HG02870 (cell line): ENCODE data around the gene ANO2.
"Not testable (repeated sequence)": the region's sequence is repeated elsewhere in the genome, so short reads cannot be mapped to it uniquely, and the experiment has no call there.

Experiments
- ATAC-seq: cut with Tn5 transposase; IDR thresholded peaks from one replicate; pipeline ENCODE4 v1.9.1; 2021; ENCODE audit warnings: mild to moderate bottlenecking, moderate library complexity; ENCODE audit not compliant: unreplicated experiment

ANO2 gene

DNA sequence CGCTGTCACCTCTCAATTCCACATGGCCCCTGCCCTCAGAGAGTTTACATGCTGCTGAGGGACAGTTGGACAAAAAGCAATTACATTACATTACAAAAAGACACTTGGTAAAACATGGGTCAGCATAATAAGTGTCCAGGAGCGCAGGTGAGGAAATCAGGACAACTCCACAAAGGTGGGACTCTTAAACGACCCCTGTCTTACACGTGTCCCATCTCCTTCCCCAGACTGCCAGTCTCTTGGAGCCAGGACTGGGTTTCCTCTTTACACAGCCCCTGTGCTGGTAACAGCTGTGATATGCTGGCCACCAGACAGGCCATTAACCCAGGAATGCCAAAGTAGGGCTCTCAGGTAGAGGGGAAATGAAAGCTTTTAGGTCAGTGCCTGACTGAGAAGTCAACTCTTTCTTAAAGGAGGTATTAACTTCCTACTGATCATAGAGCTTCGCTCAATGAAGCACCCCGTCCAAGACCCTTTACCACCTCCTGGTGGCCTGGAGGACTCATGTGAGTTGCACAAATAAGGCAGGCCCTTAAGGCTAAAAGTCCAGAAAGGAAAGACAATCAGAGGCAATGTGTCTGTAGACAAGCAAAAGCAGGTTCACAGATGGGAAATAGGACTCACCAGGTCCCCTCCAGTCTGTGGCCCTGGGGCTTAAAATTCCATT lies 55.5 kb downstream of the ANO2 start:
- no peak for ATAC-seq

DNA sequence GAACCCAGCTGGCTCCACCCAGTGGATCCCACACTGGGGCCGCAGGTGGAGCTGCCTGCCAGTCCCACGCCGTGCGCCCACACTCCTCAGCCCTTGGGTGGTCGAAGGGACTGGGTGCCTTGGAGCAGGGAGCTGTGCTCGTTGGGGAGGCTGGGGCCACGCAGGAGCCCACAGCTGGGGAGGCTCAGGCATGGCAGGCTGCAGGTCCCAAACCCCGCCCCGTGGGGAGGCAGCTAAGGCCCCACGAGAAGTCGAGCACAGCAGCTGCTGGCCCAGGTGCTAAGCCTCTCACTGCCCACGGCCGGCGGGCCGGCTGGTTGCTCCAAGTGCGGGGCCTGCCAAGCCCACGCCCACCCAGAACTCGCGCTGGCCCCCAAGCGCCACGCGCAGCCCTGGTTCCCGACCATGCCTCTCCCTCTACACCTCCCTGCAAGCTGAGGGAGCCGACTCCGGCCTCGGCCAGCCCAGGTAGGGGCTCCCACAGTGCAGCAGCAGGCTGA lies 56.2 kb downstream of the ANO2 start:
- no peak for ATAC-seq

DNA sequence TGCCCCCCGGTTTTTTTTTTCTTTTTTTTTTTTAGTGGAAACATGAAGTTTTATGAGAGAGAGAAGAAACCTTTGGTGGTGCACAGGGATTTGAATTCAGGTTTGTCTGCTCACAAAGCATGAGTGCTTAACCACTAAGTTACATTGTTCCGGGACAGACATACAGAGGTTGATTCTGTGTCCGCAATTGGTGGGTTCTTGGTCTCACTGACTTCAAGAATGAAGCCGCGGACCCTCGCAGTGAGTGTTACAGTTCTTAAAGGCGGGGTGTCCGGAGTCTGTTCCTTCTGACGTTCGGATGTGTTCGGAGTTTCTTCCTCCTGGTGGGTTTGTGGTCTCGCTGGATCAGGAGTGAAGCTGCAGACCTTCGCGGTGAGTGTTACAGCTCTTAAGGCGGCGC lies 57.2 kb downstream of the ANO2 start:
- not testable (repeated sequence) for ATAC-seq

DNA sequence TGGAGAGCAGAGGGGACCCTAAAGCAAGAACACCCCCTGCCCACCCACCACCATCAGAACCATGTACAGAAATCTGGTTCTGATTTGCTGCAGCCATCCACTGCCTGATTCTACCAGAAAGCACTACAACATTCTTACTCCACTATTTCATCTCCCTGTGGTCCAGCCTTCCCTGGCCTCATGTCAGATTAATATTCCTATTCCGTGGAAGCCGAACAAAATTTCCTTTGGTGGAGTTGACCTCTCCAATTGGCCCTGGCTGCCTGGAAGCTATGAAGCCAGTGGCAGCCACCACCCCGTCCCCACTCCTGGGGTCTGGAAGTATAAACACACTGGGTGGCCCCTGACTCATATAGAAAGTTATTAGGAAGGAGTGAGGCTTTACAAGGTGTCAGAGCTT lies 60.2 kb downstream of the ANO2 start:
- ATAC-seq: no peak

DNA sequence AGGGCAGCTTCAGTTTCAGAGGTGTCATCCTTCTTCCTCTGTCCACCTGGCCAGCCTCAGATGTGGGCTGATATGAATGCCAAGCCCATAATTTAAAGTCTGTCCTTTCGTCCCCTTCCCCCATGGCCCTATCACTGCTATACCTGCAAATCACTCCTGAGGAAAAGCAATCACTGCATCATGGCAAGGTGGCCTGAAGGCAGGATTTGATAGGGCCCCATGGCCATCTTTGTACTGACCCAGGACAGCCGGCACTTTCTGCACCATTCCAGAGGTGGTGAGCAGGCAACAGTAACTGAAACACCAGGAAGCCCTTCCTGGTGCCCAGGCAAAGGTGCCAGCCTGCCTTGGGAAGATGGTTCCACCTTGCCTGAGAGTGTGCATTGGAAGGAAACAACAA lies 60.8 kb downstream of the ANO2 start:
- ATAC-seq: no peak

DNA sequence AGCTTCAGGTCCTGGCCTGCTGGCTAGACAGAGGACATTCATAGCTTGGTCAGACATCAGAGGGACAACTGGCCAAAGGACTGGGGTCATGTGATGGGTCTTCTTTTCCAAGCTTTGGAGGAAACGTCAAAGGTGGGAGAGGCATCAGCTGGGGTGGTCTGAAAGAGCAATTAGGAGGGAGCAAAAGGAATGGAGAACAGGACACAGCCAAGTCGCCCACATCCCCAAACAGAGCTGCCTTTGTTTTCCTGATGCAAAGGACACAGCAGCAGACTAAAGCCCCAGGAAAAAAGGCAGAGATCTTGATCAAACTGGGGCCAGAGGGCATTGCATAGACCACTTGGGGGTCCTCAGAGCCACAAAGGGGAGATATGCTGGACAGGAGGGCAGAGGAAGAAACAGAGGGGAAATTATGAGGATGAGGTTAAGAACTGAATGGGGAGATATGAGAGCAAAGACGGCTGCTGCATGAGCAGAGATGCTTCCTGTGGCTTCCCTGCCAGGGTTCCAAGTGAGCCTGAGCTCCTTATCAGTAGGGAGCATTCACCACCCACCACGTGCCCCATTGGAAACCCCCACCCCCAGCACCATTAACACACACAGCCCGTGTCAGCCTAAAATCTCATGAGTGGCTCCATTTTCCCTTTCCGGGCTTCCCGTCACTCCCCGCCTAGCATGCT lies 62.4 kb downstream of the ANO2 start:
- no peak for ATAC-seq

DNA sequence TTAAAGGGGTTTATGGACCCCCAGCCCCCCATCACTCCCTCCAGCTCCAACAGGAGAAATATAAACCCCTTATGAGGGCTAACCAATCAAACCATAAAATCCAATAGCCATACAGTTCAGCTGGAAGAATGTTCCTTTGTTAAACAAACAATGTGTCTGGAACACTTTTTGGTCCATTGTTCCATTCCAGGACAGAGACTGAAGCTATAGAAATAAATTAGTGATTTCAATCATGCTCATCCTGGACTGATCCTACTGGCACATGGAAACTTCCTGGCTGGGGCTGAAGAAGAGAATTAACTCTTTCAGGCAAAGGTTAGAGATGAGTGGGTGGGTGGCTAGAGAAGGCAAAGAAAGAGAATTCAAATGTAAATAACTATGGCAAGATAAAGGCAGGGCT lies 63.4 kb downstream of the ANO2 start:
- no peak for ATAC-seq

DNA sequence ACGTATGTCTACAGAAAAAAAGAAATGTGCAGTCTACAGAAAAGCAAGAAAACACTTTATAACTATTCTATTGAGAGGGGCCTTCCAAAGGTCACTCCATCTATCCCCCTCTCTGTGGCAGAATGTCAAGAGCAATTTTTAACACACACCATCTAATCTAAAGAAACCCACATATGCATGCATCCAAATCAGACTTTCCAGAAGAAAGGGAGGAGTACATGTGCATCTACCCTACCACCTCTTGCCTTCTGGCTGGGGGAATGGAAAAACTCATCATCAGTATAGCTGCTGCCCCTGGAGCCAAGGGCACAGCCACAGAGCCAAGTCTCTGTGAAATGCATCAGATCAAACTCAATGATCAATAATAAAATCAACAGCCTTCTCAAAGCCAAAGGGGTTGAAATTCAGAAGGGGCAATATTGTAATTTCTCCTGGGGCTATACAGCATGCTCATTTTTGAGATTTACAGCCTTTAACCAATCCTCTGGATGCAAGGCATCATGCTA lies 63.9 kb downstream of the ANO2 start:
- no peak for ATAC-seq

DNA sequence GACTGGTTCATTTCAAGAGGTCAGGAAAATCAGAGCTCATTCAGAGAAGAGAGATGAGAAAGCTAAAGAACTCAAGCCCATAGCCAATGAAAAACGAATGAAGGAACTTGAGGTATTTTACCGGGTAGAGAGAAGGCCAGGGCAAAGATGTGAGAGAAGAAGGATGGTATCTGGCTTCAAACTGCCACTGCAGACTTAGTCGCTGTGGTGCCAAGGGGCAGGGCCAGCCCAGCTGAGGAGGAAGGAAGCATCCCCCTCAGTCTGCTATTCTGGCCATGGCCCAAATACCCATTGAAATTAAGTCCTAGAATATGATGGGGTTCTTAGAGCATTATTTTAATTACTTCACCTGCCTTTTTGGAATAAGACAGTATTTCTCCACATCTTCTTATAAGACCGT lies 69.2 kb downstream of the ANO2 start:
- ATAC-seq: no peak

DNA sequence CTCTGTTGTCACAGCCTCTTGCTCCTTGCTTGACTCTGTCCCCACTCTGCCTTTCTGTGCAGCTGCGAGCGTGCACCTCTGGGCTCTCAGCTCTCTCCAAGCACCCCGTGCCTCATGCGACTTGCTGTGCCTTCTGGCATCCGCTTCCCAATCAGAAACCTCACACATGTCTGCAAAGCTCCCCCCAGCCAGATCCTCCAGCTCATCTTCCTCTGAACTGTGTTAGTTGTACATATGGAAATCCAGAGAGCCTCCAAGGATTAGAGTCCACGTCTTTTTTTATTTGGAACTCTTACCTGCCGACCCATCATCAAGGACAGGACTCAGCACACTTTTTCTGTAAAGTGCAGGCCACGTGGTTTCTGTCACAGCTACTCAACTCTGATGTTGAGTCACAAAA lies 70.5 kb downstream of the ANO2 start:
- ATAC-seq: no peak

DNA sequence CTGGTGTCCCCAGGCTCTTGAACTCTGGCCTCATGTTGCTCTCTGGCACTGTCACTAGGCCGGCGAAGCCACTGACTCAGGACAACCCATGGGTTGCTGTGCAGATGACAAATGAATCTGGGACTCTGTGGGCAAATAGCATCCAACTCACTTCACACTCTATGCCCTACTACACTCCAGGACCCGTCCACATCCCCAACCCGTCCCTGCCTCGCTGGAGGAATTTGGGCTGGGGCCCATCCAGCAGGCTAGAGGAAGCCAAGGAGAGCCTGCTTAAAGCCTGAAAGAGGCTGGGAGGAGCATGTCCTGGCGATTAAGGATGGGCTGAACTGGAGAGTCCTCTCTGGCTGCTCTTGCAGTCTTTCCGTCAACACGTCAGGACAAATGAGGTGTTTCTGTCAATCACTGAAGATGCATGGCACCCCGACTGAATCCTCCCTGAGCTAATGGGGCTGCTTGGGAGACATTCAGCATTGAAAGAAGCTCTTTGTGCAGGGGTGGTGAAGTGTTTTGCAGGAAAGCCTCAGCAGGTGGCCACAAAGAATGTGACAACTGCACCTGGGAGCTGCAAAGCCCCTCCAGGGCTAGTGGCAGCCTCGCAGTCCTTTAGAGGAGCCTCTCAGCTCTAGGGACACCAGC lies 71.7 kb downstream of the ANO2 start:
- no peak for ATAC-seq

DNA sequence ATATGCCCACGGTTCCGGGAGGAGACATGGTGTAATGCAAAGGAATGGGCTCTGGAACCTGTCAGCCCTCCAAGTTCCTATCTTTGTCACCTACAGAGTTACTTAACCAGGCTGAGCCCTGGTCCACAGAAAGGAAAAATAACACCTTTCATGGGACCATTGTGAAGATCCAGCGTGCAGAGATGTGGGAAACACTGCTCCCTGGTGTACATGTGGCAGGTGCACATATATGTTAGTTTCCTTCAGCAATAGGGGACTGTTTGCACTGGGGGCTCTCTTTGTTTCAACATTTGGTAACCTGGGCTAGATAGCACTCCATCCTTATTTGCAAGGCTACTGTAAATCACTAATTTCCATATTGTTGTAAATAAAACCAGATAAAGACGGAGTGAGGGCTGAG lies 72.3 kb downstream of the ANO2 start:
- no peak for ATAC-seq

DNA sequence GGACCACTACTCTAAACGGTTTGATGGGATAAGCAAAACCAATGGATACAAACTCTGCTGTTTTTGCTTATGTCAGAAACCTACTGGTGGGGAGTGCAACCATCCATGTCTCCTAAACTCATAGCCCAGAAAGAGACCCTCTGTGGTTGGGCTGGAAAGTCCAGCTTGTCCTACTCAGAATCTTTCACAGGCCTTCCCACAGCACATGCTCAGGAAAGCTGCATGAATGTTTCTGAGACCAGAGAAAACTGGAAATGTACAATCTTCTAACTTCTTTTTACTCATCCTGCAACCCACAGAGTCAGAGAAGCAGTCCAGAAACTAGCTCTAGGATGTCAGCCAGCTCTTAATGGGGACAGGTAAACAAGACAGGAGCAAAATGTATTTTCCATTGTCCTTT lies 73.3 kb downstream of the ANO2 start:
- no peak for ATAC-seq

DNA sequence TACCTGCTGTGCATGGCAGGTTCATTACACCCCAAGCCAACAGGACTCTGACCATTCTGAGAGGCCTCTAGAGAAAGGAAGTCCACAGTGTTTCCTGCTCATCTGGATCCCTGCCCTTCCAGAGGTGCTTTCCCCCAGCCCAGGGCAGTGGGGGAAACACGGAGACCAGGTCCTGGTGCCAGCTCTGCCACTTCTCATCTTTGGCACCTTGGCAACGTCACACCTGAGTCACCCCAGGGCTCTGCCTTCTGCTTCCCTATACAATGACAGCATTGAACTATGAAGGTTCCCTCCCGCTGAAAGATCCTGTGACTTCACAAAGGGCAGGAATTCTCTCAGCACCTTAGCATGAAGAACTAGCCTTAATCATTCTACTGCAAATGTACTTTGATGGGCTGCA lies 74.9 kb downstream of the ANO2 start:
- no peak for ATAC-seq

DNA sequence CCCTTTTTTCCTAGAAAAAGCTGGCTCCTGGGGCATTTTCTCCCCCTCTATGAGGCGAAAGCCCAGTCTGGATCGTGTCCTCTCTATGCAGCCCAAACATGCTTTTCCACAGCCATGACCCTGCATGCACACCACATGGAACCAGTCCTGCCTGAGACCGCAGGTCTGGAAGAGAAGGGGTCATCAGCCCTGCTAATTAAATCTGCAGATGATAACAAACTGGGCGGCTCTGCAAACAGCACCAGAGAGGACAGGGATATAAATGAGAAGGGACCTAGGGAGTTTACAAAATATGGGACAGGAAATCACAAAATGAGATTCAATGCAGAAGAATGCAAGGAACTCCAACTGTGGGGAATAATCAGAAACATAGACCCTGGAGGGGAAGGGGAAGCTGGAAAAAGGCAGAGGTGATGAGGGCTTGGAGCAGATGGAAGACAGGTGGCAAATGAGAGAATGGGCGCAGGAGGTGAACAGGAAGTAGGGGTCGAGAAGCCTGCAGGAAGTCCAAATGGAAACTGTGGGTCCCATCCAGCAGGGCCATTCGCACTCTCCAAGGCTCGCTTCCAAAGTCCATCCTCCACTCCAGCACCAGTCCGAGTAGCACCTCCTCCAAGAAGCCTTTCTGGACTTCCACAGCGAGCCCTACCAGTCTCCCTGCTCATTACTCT lies 76.3 kb downstream of the ANO2 start:
- ATAC-seq: no peak

DNA sequence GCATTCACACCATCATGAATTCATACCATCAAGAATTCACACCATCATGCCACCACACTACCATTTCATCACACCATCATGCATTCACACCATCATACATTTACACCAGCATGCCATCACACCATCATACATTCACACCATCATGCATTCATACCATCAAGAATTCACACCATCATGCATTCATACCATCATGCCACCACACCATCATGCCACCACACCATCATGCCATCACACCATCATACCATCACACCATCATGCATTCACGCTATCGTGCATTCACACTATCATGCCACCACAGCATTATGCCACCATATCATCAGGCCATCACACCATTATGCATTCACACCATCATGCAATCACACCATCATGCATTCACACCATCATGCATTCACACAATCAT lies 79.7 kb downstream of the ANO2 start:
- ATAC-seq: no peak

DNA sequence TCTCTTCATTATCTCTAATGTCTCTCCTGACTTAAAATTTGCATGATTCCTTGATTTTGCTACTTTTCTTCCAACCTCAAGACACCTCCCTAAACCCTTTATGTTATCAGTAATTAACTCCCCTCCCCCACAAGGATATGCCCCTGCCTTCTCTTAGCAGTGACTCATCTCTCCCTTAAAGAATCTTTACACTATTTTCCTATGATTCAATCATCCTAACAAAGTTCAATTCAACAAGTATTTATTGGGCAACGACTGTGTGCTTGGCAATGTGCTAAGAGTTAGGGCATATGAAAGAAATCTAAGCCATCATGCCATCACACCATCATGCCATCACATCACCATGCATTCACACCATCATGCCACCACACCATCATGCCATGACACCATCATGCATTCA lies 80.1 kb downstream of the ANO2 start:
- no peak for ATAC-seq

DNA sequence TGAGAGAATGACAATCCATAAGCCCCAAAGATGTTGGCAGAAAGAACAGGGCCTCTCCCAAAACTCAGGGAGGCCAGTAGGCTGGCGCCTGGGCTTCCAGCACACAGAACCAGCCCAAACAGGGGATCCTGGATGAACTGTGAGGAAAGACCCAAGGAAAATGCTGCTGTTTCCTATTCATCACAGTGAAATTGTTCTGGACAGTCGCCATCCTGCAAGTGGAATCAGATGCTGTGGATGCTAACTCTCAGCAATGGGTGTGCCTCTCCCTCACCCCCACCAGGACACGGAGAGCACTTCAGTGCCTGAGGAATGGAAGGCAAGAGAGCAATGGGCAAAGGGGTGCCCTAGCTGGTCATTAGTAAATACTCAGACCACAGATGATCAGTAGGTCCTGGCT lies 80.8 kb downstream of the ANO2 start:
- no peak for ATAC-seq

DNA sequence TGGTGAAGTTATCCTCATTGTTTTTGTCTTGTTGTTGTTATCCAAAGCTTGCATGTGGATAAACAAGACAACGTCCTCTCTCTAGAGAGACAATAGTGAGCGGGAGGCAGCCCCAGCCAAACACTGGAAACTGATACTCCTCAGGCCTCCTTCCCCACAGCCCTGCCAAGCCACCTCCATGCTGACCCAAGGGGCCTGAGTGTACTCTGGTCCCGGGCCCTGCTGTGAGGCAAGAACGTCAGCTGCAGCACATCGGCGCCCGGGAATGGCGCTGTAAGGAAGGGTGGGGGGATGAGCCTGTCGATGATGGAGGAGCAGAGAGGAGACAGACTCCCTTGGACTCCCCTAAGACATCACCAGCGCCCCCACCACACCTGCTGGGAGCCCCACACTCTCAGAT lies 83.6 kb downstream of the ANO2 start:
- no peak for ATAC-seq

DNA sequence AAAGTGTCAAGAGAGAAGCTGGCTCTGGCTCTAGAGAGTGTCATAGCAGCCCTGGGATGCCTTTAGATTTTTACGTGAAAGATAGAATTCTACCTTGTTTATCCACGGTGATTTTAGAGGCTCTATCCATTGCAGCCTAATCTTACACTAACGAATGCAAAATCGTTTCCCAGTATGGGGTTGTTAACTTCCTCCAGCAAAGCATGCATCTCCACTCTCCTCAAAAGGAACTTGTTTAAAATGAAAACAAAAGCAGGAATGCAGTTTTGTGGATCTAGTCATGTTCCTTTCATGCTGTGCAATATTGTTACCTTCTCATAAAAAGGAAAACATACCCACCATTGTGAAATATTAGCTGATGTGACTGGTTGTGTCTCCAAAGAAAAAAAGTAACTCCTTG lies 88.4 kb downstream of the ANO2 start:
- no peak for ATAC-seq

DNA sequence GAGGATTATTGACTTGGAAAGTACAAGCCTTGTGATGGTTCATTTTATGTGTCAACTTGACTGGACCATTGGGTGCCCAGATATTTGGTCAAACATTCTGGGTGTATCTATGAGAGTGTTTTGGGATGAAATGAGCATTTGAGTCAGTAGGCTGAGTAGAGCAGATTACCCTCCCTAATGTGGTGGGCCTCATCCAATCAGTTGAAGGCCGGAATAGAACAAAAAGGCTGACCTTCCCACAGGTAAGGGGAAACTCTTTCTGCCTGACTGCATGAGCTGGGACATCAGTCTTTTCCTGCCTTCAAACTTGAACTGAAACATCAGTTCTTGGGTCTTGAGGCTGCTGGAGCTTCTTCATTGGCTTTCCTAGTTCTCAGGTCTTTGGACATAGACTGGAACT lies 98.1 kb downstream of the ANO2 start:
- ATAC-seq: no peak

DNA sequence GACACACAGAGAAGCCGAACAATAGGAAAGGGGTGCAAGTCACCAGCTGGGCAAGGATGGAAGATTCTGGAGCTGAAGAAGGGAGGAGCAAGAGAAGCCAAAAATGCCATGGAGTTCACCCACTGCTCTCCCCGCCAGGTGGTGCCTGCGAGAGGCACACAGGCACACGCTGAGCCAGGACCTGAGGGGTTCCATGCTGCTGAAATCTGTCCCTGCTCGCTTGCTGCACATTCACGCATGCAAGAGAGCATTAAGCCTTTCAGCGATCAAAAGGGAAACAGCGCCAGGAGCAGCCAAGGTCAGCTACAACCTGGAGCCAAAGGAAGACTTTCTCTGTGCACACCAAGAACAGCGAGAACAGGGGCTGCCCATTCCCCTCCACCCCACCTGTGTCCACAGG lies 104.1 kb downstream of the ANO2 start:
- no peak for ATAC-seq
